GM12878 (cell line): ENCODE results near the gene GEMIN8. TPM values are rescaled to one million over a fixed set of nuclear protein-coding genes. Genes with fewer than 3 reads are reported as not detected.

ENCODE experiments used
- CHD1 ChIP-seq: IDR thresholded peaks from 2 replicates; pipeline ENCODE4 v1.6.1; 2012; ENCODE audit warnings: low read depth, low read length, improper control_type of control experiment
- EZH2 ChIP-seq: IDR thresholded peaks from 2 replicates; pipeline ENCODE4 v1.6.1; 2012; ENCODE audit warnings: low read depth, mild to moderate bottlenecking, control low read depth, inconsistent platforms, low read length, borderline replicate concordance; ENCODE audit not compliant: control insufficient read depth
- FOS ChIP-seq: IDR thresholded peaks from 3 replicates; pipeline ENCODE4 v1.6.1; 2011; ENCODE audit warnings: borderline replicate concordance; ENCODE audit not compliant: insufficient read length; ENCODE audit errors: extremely low read depth
- NFIC ChIP-seq: IDR thresholded peaks from 2 replicates; pipeline ENCODE4 v1.6.1; 2012; ENCODE audit warnings: low read depth, mild to moderate bottlenecking, inconsistent platforms, low read length, moderate library complexity
- NFYA ChIP-seq: IDR thresholded peaks from 2 replicates; pipeline ENCODE4 v1.6.1; 2011; ENCODE audit warnings: low read depth, mild to moderate bottlenecking, low read length, improper control_type of control experiment, borderline replicate concordance
- NR2F1 ChIP-seq: fragments of 450-650 bp; conservative IDR thresholded peaks from 2 replicates; pipeline ENCODE4 v1.6.1; 2017; ENCODE audit warnings: mild to moderate bottlenecking
- RCOR1 ChIP-seq: conservative IDR thresholded peaks from 2 replicates; pipeline ENCODE4 v1.6.1; 2012; ENCODE audit warnings: low read depth, low read length, improper control_type of control experiment
- RFX5 ChIP-seq: IDR thresholded peaks from 2 replicates; pipeline ENCODE4 v1.6.1; 2011; ENCODE audit warnings: low read depth, low read length, improper control_type of control experiment
- SRF ChIP-seq, 2 experiments: IDR thresholded peaks; 2 replicates each; pipeline ENCODE4 v1.6.1; 2011; ENCODE audit warnings: low read depth in 2 of 2, low read length in 2 of 2, mild to moderate bottlenecking in 1 of 2, moderate library complexity in 1 of 2
- STAT1 ChIP-seq: fragments of 450-650 bp; conservative IDR thresholded peaks from 2 replicates; pipeline ENCODE4 v1.6.1; 2014; ENCODE audit warnings: antibody characterized with exemption, mild to moderate bottlenecking
- TAF1 ChIP-seq: IDR thresholded peaks from 2 replicates; pipeline ENCODE4 v1.6.1; 2011; ENCODE audit warnings: mild to moderate bottlenecking, low read depth, low read length, borderline replicate concordance
- TCF12 ChIP-seq: IDR thresholded peaks from 2 replicates; pipeline ENCODE4 v1.6.1; 2011; ENCODE audit warnings: low read depth, mild to moderate bottlenecking, low read length
- USF1 ChIP-seq: IDR thresholded peaks from 2 replicates; pipeline ENCODE4 v1.6.1; 2011; ENCODE audit warnings: borderline replicate concordance, low read depth, mild to moderate bottlenecking, moderate library complexity, mixed read lengths, low read length; ENCODE audit not compliant: insufficient read depth; ENCODE audit errors: extremely low read length
- polyA plus RNA-seq, 11 experiments: library from polyadenylated mRNA; depleted of rRNA in 4 of 11; unstranded in 6 of 11; stranded (reverse) in 5 of 11; fragments of >200 nt; fragmentation: Nextera tagmentation in 4 of 11; fragmentation: Illumina TruSeq in 1 of 11; extraction: Ambion mirVana in 4 of 11; extraction: Trizol in 1 of 11; gene quantifications; 1 replicate in 1 of 11; 2 replicates in 10 of 11; pipeline versions ENCODE4 v1.2.1 to v1.2.3, GENCODE V29; 2011 to 2016; ENCODE audit warnings: inconsistent platforms in 2 of 11, missing spikeins in 2 of 11, low read depth in 1 of 11
- total RNA-seq, 4 experiments: library from RNA; depleted of rRNA in 3 of 4; stranded (reverse); fragments of >200 nt in 3 of 4; fragmentation: Illumina TruSeq in 1 of 4; extraction: Trizol in 1 of 4; gene quantifications; 2 replicates each; pipeline versions ENCODE4 v1.2.1 to v1.2.3, GENCODE V29; 2013 to 2021
- TF ChIP-seq, protein P1 (sequence below): IDR thresholded peaks from 2 replicates; pipeline ENCODE4 v1.6.1; 2012; ENCODE audit warnings: low read depth, low read length, improper control_type of control experiment
- TF ChIP-seq, protein P2 (sequence below): fragments of 450-650 bp; IDR thresholded peaks from 2 replicates; pipeline ENCODE4 v1.6.1; 2018; ENCODE audit warnings: borderline replicate concordance, mild to moderate bottlenecking; ENCODE audit not compliant: partially characterized antibody
- TF ChIP-seq, protein P3 (sequence below): fragments of 150-350 bp; IDR thresholded peaks from 2 replicates; pipeline ENCODE4 v1.6.1; 2014; ENCODE audit warnings: mild to moderate bottlenecking, low read depth, low read length

Gene GEMIN8
- total and polyA plus RNA-seq, 10 of the 15 experiments (the other 5 are each of a cell fraction or from before 2014, with no cell fraction given), result 18.4 to 87.0 (median 27.7) TPM

DNA sequence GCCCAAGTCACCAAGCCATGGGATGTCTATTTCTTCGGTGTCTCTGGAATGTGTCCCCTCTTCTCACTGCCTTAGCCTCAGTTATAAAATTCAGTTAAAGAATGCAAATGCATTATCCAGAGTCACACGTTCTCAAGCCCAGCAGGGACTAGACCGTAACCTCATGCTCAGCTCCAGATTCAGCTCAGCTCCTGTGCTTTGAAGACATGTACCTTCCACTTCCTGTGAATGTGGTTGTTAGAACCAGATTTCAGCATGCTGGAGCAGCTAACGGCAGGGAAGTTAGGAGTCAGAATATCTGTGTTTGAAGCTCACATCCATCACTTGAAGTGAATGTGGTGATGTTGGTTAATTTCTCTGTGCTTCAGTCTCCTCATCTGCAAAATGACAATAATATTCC is 26.7 kb downstream of the GEMIN8 start (continued):
- TF ChIP-seq FOS (no peak), NR2F1 (no peak), SRF (IDR thresholded peaks at IDR 0.05; ENCODE audit: low read depth in 2 of 2, low read length in 2 of 2) (no peak), CHD1 (no peak), TCF12 (no peak), RCOR1 (no peak), NFIC (no peak), NFYA (no peak), RFX5 (no peak), EZH2 (no peak), TAF1 (no peak), STAT1 (no peak), USF1 (no peak)
- TF ChIP-seq, protein P1, sequence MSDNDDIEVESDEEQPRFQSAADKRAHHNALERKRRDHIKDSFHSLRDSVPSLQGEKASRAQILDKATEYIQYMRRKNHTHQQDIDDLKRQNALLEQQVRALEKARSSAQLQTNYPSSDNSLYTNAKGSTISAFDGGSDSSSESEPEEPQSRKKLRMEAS, result no peak
- TF ChIP-seq, protein P2, sequence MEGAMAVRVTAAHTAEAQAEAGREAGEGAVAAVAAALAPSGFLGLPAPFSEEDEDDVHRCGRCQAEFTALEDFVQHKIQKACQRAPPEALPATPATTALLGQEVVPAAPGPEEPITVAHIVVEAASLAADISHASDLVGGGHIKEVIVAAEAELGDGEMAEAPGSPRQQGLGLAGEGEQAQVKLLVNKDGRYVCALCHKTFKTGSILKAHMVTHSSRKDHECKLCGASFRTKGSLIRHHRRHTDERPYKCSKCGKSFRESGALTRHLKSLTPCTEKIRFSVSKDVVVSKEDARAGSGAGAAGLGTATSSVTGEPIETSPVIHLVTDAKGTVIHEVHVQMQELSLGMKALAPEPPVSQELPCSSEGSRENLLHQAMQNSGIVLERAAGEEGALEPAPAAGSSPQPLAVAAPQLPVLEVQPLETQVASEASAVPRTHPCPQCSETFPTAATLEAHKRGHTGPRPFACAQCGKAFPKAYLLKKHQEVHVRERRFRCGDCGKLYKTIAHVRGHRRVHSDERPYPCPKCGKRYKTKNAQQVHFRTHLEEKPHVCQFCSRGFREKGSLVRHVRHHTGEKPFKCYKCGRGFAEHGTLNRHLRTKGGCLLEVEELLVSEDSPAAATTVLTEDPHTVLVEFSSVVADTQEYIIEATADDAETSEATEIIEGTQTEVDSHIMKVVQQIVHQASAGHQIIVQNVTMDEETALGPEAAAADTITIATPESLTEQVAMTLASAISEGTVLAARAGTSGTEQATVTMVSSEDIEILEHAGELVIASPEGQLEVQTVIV, result no peak
- TF ChIP-seq, protein P3, sequence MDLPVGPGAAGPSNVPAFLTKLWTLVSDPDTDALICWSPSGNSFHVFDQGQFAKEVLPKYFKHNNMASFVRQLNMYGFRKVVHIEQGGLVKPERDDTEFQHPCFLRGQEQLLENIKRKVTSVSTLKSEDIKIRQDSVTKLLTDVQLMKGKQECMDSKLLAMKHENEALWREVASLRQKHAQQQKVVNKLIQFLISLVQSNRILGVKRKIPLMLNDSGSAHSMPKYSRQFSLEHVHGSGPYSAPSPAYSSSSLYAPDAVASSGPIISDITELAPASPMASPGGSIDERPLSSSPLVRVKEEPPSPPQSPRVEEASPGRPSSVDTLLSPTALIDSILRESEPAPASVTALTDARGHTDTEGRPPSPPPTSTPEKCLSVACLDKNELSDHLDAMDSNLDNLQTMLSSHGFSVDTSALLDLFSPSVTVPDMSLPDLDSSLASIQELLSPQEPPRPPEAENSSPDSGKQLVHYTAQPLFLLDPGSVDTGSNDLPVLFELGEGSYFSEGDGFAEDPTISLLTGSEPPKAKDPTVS, result no peak
